Hepatocyte (in vitro differentiated cells): ENCODE results near the gene VEPH1.

Experiments
- CTCF ChIP-seq: fragments of 200-600 bp; sonication (generic); IDR thresholded peaks from 2 replicates; pipeline ENCODE4 v1.5.1; 2016; ENCODE audit warnings: antibody characterized with exemption, mild to moderate bottlenecking; ENCODE audit not compliant: poor library complexity
- EZH2 ChIP-seq: fragments of 200-600 bp; sonication (generic); IDR thresholded peaks from 2 replicates; pipeline ENCODE4 v1.6.1; 2016; ENCODE audit warnings: antibody characterized with exemption, mild to moderate bottlenecking, borderline replicate concordance
- EZH2phosphoT487 ChIP-seq: fragments of 200-600 bp; sonication (generic); IDR thresholded peaks from one replicate; pipeline ENCODE4 v1.6.1; 2018; ENCODE audit warnings: antibody characterized with exemption, mild to moderate bottlenecking, low read depth, moderate library complexity; ENCODE audit not compliant: unreplicated experiment, severe bottlenecking

GRCh38 chr3:157388976-157389375 lies 114.2 kb downstream of the VEPH1 start:
- TF ChIP-seq CTCF = no peak
- TF ChIP-seq EZH2 = no peak
- no peak for TF ChIP-seq EZH2phosphoT487
